GM12878 (cell line): ENCODE results near the gene GPLD1. TPM values are rescaled to one million over a fixed set of nuclear protein-coding genes. Genes with fewer than 3 reads are reported as not detected.

Experiments
- ATF7 ChIP-seq: fragments of 450-650 bp; IDR thresholded peaks from 2 replicates; pipeline ENCODE4 v1.6.1; 2016; ENCODE audit warnings: low read depth, mild to moderate bottlenecking
- BCL11A ChIP-seq: IDR thresholded peaks from 2 replicates; pipeline ENCODE4 v1.6.1; 2011; ENCODE audit warnings: low read depth, low read length
- CBFB ChIP-seq: IDR thresholded peaks from 2 replicates; pipeline ENCODE4 v1.6.1; 2016; ENCODE audit warnings: antibody characterized with exemption, low read depth
- CEBPB ChIP-seq, 2 experiments: fragments of 150-350 bp in 1 of 2; IDR thresholded peaks; 2 replicates each; pipeline ENCODE4 v1.6.1; 2012 to 2014; ENCODE audit warnings: low read depth in 2 of 2, low read length in 2 of 2, borderline replicate concordance in 1 of 2, inconsistent platforms in 1 of 2
- EZH2 ChIP-seq: IDR thresholded peaks from 2 replicates; pipeline ENCODE4 v1.6.1; 2012; ENCODE audit warnings: low read depth, mild to moderate bottlenecking, control low read depth, inconsistent platforms, low read length, borderline replicate concordance; ENCODE audit not compliant: control insufficient read depth
- FOXM1 ChIP-seq: IDR thresholded peaks from 2 replicates; pipeline ENCODE4 v1.6.1; 2012; ENCODE audit warnings: low read depth, mild to moderate bottlenecking, inconsistent platforms, low read length, moderate library complexity
- GATAD2B ChIP-seq: fragments of 450-650 bp; conservative IDR thresholded peaks from 2 replicates; pipeline ENCODE4 v1.6.1; 2017; ENCODE audit warnings: low read depth, mild to moderate bottlenecking, moderate library complexity
- HCFC1 ChIP-seq: fragments of 150-350 bp; IDR thresholded peaks from 2 replicates; pipeline ENCODE4 v1.6.1; 2014; ENCODE audit warnings: low read length
- HDAC2 ChIP-seq: fragments of 200-600 bp; sonication (generic); IDR thresholded peaks from 2 replicates; pipeline ENCODE4 v1.6.1; 2017
- KAT2A ChIP-seq: conservative IDR thresholded peaks from 2 replicates; pipeline ENCODE4 v1.6.1; 2011; ENCODE audit warnings: low read depth, low read length; ENCODE audit not compliant: control insufficient read depth
- NR2C2 ChIP-seq: IDR thresholded peaks from 2 replicates; pipeline ENCODE4 v1.6.1; 2011; ENCODE audit warnings: borderline replicate concordance, low read depth; ENCODE audit not compliant: control insufficient read depth, insufficient read length
- RAD21 ChIP-seq: IDR thresholded peaks from 2 replicates; pipeline ENCODE4 v1.6.1; 2011; ENCODE audit warnings: mild to moderate bottlenecking, low read depth, low read length, moderate library complexity; ENCODE audit not compliant: insufficient read depth
- SMARCA5 ChIP-seq: fragments of 450-650 bp; IDR thresholded peaks from 2 replicates; pipeline ENCODE4 v1.6.1; 2017; ENCODE audit warnings: mild to moderate bottlenecking
- SPI1 ChIP-seq: IDR thresholded peaks from 2 replicates; pipeline ENCODE4 v1.6.1; 2011; ENCODE audit warnings: low read depth, mild to moderate bottlenecking, low read length, moderate library complexity, borderline replicate concordance; ENCODE audit not compliant: insufficient read depth
- SUPT20H ChIP-seq: IDR thresholded peaks from 2 replicates; pipeline ENCODE4 v1.6.1; 2011; ENCODE audit warnings: low read depth, mild to moderate bottlenecking, low read length, moderate library complexity, borderline replicate concordance; ENCODE audit not compliant: control insufficient read depth
- ZBED1 ChIP-seq: IDR thresholded peaks from 2 replicates; pipeline ENCODE4 v1.6.1; 2016; ENCODE audit warnings: borderline replicate concordance
- ZNF622 ChIP-seq: fragments of 450-650 bp; IDR thresholded peaks from 2 replicates; pipeline ENCODE4 v1.6.1; 2017; ENCODE audit warnings: mild to moderate bottlenecking, inconsistent platforms
- polyA plus RNA-seq, 11 experiments: library from polyadenylated mRNA; depleted of rRNA in 4 of 11; unstranded in 6 of 11; stranded (reverse) in 5 of 11; fragments of >200 nt; fragmentation: Nextera tagmentation in 4 of 11; fragmentation: Illumina TruSeq in 1 of 11; extraction: Ambion mirVana in 4 of 11; extraction: Trizol in 1 of 11; gene quantifications; 1 replicate in 1 of 11; 2 replicates in 10 of 11; pipeline versions ENCODE4 v1.2.1 to v1.2.3, GENCODE V29; 2011 to 2016; ENCODE audit warnings: inconsistent platforms in 2 of 11, missing spikeins in 2 of 11, low read depth in 1 of 11
- total RNA-seq, 4 experiments: library from RNA; depleted of rRNA in 3 of 4; stranded (reverse); fragments of >200 nt in 3 of 4; fragmentation: Illumina TruSeq in 1 of 4; extraction: Trizol in 1 of 4; gene quantifications; 2 replicates each; pipeline versions ENCODE4 v1.2.1 to v1.2.3, GENCODE V29; 2013 to 2021
- TF ChIP-seq, protein P1 (sequence below), 3 experiments: IDR thresholded peaks in 2 of 3; conservative IDR thresholded peaks in 1 of 3; 2 replicates each; pipeline ENCODE4 v1.5.1; 2011; ENCODE audit warnings: low read depth in 3 of 3, low read length in 3 of 3, mild to moderate bottlenecking in 3 of 3, control low read depth in 2 of 3, moderate library complexity in 2 of 3, inconsistent platforms in 1 of 3, mixed read lengths in 1 of 3; ENCODE audit not compliant: control insufficient read depth in 2 of 3, insufficient read depth in 1 of 3; ENCODE audit errors: extremely low read depth in 1 of 3
- TF ChIP-seq, protein P2 (sequence below): IDR thresholded peaks from 2 replicates; pipeline ENCODE4 v1.6.1; 2012; ENCODE audit warnings: low read length, inconsistent platforms
- TF ChIP-seq, protein P3 (sequence below): fragments of 450-650 bp; IDR thresholded peaks from 2 replicates; pipeline ENCODE4 v1.6.1; 2018; ENCODE audit warnings: borderline replicate concordance, mild to moderate bottlenecking; ENCODE audit not compliant: partially characterized antibody
- TF ChIP-seq, protein P4 (sequence below): fragments of 450-650 bp; IDR thresholded peaks from 2 replicates; pipeline ENCODE4 v1.6.1; 2017; ENCODE audit warnings: mild to moderate bottlenecking
- TF ChIP-seq, protein P5 (sequence below): fragments of 450-650 bp; IDR thresholded peaks from 2 replicates; pipeline ENCODE4 v1.6.1; 2017; ENCODE audit warnings: mild to moderate bottlenecking, low read depth, inconsistent platforms; ENCODE audit not compliant: poor library complexity, severe bottlenecking

The GPLD1 gene
- total and polyA plus RNA-seq, 10 of the 15 experiments (the other 5 are each of a cell fraction or from before 2014, with no cell fraction given): 0.04 to 1.0 (median 0.69) TPM

DNA sequence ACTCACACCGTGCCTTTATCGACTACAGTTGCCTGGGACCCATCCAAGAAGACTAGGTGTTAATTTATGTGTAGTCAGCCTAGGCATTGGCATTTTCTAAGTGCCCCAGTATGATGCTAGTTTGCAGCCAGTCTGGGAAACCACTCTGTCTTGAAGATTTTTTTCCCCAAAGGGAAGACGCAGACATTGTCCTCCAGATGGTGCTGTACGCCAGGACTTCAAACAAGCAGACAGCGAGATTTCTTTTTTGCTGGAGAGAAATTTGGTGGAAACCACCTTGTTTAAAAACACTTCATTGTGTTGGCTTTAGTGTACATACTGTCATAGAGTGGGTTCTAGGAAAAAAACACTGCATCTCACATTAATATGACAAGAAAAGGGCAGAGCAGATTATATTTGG is 35.4 kb upstream of the GPLD1 start (continued):
- no peak for TF ChIP-seq SPI1
- TF ChIP-seq EZH2: no peak
- TF ChIP-seq HDAC2: no peak
- no peak for TF ChIP-seq CEBPB (IDR thresholded peaks at IDR 0.05; ENCODE audit: borderline replicate concordance in 1 of 2, low read depth in 2 of 2, low read length in 2 of 2)
- TF ChIP-seq BCL11A: no peak
- no peak for TF ChIP-seq GATAD2B
- no peak for TF ChIP-seq KAT2A
- no peak for TF ChIP-seq ZBED1
- no peak for TF ChIP-seq HCFC1
- no peak for TF ChIP-seq ZNF622
- TF ChIP-seq, protein P1, sequence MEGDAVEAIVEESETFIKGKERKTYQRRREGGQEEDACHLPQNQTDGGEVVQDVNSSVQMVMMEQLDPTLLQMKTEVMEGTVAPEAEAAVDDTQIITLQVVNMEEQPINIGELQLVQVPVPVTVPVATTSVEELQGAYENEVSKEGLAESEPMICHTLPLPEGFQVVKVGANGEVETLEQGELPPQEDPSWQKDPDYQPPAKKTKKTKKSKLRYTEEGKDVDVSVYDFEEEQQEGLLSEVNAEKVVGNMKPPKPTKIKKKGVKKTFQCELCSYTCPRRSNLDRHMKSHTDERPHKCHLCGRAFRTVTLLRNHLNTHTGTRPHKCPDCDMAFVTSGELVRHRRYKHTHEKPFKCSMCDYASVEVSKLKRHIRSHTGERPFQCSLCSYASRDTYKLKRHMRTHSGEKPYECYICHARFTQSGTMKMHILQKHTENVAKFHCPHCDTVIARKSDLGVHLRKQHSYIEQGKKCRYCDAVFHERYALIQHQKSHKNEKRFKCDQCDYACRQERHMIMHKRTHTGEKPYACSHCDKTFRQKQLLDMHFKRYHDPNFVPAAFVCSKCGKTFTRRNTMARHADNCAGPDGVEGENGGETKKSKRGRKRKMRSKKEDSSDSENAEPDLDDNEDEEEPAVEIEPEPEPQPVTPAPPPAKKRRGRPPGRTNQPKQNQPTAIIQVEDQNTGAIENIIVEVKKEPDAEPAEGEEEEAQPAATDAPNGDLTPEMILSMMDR (IDR thresholded peaks at IDR 0.05 in 2 of 3, conservative IDR thresholded peaks at IDR 0.05 in 1 of 3; ENCODE audit: control insufficient read depth in 2 of 3, extremely low read depth in 1 of 3, insufficient read depth in 1 of 3, low read depth in 3 of 3, low read length in 3 of 3): peak; percentile 61 to 88 (median 68); a peak in 5 of 6 replicates
- TF ChIP-seq FOXM1: no peak
- TF ChIP-seq NR2C2: no peak
- no peak for TF ChIP-seq SMARCA5
- TF ChIP-seq, protein P2, sequence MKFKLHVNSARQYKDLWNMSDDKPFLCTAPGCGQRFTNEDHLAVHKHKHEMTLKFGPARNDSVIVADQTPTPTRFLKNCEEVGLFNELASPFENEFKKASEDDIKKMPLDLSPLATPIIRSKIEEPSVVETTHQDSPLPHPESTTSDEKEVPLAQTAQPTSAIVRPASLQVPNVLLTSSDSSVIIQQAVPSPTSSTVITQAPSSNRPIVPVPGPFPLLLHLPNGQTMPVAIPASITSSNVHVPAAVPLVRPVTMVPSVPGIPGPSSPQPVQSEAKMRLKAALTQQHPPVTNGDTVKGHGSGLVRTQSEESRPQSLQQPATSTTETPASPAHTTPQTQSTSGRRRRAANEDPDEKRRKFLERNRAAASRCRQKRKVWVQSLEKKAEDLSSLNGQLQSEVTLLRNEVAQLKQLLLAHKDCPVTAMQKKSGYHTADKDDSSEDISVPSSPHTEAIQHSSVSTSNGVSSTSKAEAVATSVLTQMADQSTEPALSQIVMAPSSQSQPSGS: no peak
- TF ChIP-seq CBFB: no peak
- TF ChIP-seq, protein P3, sequence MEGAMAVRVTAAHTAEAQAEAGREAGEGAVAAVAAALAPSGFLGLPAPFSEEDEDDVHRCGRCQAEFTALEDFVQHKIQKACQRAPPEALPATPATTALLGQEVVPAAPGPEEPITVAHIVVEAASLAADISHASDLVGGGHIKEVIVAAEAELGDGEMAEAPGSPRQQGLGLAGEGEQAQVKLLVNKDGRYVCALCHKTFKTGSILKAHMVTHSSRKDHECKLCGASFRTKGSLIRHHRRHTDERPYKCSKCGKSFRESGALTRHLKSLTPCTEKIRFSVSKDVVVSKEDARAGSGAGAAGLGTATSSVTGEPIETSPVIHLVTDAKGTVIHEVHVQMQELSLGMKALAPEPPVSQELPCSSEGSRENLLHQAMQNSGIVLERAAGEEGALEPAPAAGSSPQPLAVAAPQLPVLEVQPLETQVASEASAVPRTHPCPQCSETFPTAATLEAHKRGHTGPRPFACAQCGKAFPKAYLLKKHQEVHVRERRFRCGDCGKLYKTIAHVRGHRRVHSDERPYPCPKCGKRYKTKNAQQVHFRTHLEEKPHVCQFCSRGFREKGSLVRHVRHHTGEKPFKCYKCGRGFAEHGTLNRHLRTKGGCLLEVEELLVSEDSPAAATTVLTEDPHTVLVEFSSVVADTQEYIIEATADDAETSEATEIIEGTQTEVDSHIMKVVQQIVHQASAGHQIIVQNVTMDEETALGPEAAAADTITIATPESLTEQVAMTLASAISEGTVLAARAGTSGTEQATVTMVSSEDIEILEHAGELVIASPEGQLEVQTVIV: no peak
- TF ChIP-seq RAD21: peak; percentile 95
- TF ChIP-seq SUPT20H: no peak
- no peak for TF ChIP-seq ATF7
- TF ChIP-seq, protein P4, sequence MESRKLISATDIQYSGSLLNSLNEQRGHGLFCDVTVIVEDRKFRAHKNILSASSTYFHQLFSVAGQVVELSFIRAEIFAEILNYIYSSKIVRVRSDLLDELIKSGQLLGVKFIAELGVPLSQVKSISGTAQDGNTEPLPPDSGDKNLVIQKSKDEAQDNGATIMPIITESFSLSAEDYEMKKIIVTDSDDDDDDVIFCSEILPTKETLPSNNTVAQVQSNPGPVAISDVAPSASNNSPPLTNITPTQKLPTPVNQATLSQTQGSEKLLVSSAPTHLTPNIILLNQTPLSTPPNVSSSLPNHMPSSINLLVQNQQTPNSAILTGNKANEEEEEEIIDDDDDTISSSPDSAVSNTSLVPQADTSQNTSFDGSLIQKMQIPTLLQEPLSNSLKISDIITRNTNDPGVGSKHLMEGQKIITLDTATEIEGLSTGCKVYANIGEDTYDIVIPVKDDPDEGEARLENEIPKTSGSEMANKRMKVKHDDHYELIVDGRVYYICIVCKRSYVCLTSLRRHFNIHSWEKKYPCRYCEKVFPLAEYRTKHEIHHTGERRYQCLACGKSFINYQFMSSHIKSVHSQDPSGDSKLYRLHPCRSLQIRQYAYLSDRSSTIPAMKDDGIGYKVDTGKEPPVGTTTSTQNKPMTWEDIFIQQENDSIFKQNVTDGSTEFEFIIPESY: no peak
- TF ChIP-seq, protein P5, sequence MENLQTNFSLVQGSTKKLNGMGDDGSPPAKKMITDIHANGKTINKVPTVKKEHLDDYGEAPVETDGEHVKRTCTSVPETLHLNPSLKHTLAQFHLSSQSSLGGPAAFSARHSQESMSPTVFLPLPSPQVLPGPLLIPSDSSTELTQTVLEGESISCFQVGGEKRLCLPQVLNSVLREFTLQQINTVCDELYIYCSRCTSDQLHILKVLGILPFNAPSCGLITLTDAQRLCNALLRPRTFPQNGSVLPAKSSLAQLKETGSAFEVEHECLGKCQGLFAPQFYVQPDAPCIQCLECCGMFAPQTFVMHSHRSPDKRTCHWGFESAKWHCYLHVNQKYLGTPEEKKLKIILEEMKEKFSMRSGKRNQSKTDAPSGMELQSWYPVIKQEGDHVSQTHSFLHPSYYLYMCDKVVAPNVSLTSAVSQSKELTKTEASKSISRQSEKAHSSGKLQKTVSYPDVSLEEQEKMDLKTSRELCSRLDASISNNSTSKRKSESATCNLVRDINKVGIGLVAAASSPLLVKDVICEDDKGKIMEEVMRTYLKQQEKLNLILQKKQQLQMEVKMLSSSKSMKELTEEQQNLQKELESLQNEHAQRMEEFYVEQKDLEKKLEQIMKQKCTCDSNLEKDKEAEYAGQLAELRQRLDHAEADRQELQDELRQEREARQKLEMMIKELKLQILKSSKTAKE: peak; percentile 27
